Fibroblast of the aortic adventitia (primary cell): Measurements from ENCODE around the gene OMP. TPM values are rescaled to one million over a fixed set of nuclear protein-coding genes. Genes with fewer than 3 reads are reported as not detected.

ENCODE experiments used
- DNase-seq: peaks from one replicate; pipeline ENCODE4 v3.0.0-alpha.2; 2010; ENCODE audit warnings: low read depth
- H3K4me3 ChIP-seq: 2 replicates; pipeline ENCODE4 v1.5.1; 2011; ENCODE audit warnings: low read depth, mild to moderate bottlenecking, control low read depth, low read length, moderate library complexity
- CTCF ChIP-seq: IDR thresholded peaks from 2 replicates; pipeline ENCODE4 v1.5.1; 2011; ENCODE audit warnings: mild to moderate bottlenecking, low read length, control low read depth, inconsistent platforms; ENCODE audit not compliant: insufficient read depth
- total RNA-seq: library from RNA; depleted of rRNA; stranded (reverse); fragments of >200 nt; gene quantifications from 2 replicates; pipeline ENCODE4 v1.2.3, GENCODE V29; 2012; ENCODE audit warnings: low replicate concordance

OMP gene
- 1.1 TPM in 1 of 2 replicates, not detected in the other for total RNA-seq

- no peak within 1 kb of the TSS for H3K4me3 ChIP-seq
- DNase-seq = no peak
- no peak for TF ChIP-seq CTCF
Observed at GRCh38 chr11:77102246-77103210, at the start of gene OMP. Gene OMP (plus strand): TSS chr11:77102840. CDS start chr11:77102840, 0 bp downstream.

GRCh38 chr11:77053217-77054015 lies 49.2 kb upstream of the OMP start:
- TF ChIP-seq CTCF = no peak
- DNase-seq = no peak
- no peak overlapping the region for H3K4me3 ChIP-seq

- no peak for TF ChIP-seq CTCF
- H3K4me3 ChIP-seq = no peak overlapping the region
- no peak for DNase-seq
Observed at GRCh38 chr11:77054084-77054483, 48.6 kb upstream of the OMP start.

- no peak for DNase-seq
- no peak for TF ChIP-seq CTCF
- H3K4me3 ChIP-seq = no peak overlapping the region
Observed at GRCh38 chr11:77055101-77055561, 47.5 kb upstream of the OMP start.

GRCh38 chr11:77055913-77056312 lies 46.7 kb upstream of the OMP start:
- no peak overlapping the region for H3K4me3 ChIP-seq
- no peak for DNase-seq
- TF ChIP-seq CTCF = no peak

GRCh38 chr11:77056814-77057402 lies 45.7 kb upstream of the OMP start:
- DNase-seq = no peak
- no peak for TF ChIP-seq CTCF
- H3K4me3 ChIP-seq = no peak overlapping the region
